GM19351 (cell line): Measurements from ENCODE around the gene MOCS3.
A peak's percentile ranks its signal among the peaks of the same experiment; 100 is the strongest.
"Not testable (repeated sequence)": the region's sequence is repeated elsewhere in the genome, so short reads cannot be mapped to it uniquely, and the experiment has no call there.

Experiments
- ATAC-seq: cut with Tn5 transposase; IDR thresholded peaks from one replicate; pipeline ENCODE4 v1.9.1; 2021; ENCODE audit warnings: mild to moderate bottlenecking, moderate library complexity; ENCODE audit not compliant: unreplicated experiment

The MOCS3 gene

DNA sequence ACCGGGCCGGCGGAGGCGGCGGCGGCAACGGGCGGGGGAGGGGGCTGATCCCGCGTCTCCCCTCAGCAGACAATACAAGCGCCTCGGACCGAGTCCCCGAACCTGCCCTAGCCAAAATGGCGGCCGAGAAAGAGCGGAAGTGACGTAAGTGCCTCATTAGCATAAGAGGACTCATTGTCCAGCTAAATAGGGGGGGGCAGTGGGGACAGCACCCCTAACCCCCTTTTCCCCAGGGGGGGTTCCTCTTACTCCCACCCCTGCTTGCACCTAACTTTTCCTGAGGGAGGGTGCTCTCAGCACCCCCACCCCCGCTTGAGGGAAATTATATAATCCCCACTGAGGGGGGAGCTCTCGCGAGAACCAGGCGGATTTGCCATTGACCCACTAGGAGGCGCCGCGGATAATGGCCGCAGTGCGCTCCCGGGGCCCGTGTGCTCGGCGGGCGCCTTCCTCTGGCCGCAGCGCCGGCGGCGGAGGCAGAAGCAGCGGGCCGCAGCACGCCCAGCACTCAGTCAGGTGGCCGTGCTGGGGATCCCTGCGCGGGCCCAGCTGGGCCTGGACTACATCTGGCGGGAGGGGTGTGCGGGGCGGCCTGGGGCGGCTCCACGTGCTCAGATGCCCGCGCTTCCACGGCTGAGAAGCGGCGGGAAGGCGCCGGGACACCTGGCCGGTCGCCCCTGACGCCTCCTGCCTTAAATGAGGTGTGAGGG is 27.2 kb upstream of the MOCS3 start, which contains the start of gene ADNP:
TSS of gene ADNP (minus strand) at position 132 of the 710 bp plus-strand sequence. CDS start 27,441 bp downstream, outside the sequence.
- peak; percentile 56 for ATAC-seq

GRCh38 chr20:50932016-50932485 is 26.6 kb upstream of the MOCS3 start:
- ATAC-seq, result no peak

DNA sequence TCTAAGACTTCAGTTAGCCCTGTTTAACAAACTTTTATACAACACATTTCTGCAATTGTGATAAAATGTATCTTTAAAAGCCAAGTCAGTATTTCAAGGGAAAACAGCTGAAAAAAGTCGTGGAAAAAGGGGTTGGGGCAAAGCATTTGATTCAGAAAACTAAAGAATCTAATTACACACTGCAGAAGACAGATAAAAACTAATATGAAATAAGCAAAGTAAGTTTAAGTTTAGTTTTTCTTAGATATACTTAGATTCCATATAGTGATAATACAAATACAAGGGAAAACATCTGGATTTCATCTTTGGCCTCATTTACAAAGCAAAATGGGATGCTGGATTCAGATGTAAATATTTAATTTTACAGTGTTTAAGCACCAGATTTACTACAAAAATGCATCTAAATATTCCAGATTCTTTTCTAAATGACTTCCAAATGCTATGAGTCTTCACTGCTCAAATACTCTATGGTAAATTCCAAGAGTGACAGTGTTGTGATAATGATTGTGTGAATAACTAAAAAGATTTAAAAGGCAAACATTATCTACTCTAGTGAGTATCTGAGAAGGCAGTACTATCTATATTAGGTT is 25.8 kb upstream of the MOCS3 start:
- ATAC-seq, result no peak

GRCh38 chr20:50933589-50933988 is 25.0 kb upstream of the MOCS3 start:
- ATAC-seq, result no peak

- no peak for ATAC-seq
Measured at GRCh38 chr20:50943069-50943468, 15.5 kb upstream of the MOCS3 start.

- no peak for ATAC-seq
Measured at GRCh38 chr20:50948132-50948785, 10.4 kb upstream of the MOCS3 start.

- no peak for ATAC-seq
Measured at GRCh38 chr20:50953196-50953595, 5.4 kb upstream of the MOCS3 start.

GRCh38 chr20:50953821-50954220 is 4.8 kb upstream of the MOCS3 start:
- no peak for ATAC-seq

DNA sequence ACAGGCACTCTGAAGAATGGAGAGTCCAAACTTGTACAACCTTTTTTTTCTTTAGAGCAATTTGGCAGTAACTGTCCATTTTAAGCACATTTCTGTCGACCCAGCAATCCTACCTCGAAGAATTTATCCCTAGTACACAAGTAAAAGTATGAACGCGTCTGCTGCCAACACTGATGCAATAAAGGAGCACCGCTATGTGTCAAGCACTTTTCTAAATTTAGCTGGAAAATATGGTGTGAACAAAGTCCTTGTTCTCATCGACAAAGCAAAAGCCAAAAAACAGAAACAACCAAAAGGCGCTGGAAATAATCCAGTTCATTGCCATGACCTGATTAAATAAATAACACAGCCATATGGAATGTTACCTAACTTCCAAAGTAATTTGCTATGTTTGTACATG is 1.3 kb upstream of the MOCS3 start:
- no peak for ATAC-seq

GRCh38 chr20:50957798-50958614 is 612 bp upstream of the MOCS3 start, which contains the start of gene DPM1:
DPM1 (minus strand) TSS chr20:50958532; CDS start chr20:50958523, 9 bp downstream.
- ATAC-seq, result peak; percentile 79

- ATAC-seq, result no peak
Measured at GRCh38 chr20:50959543-50960126, 1.0 kb downstream of the MOCS3 start.

GRCh38 chr20:50967586-50967985 is 9.0 kb downstream of the MOCS3 start:
- no peak for ATAC-seq

GRCh38 chr20:50968289-50968688 is 9.7 kb downstream of the MOCS3 start:
- ATAC-seq, result no peak

DNA sequence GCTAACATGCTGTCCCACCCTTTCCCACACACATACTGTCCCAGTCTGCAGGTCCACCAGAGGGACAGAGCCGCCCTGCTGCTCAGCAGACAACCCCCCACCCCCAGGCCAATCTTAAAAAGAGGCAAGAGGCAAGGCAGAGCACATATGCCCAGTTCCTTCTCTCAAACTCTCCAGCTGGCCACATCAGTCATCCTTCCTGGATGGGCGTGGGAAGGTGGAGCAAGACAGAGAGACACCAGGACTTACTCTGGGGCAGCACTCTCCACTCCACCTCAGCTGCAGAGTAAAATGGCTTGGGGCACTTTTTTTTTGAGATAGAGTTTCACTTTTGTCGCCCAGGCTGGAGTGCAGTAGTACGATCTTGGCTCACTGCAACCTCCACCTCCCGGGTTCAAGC is 10.8 kb downstream of the MOCS3 start:
- no peak for ATAC-seq

DNA sequence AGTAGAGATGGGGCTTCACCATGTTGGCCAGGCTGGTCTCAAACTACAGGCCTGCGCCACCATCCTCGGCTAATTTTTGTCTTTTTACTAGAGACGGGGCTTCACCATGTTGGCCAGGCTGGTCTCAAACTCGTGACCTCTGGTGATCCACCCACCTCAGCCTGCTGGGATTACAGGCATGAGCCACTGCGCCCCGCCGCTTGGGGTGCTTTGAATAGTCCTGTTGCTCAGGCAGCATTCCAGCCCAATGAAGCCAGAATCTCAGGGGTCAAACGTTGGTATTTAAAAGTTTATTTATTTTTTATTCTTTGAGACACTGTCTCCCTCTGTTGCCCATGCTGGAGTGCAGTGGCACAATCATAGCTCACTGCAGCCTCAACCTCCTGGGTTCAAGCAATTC is 11.3 kb downstream of the MOCS3 start:
- no peak for ATAC-seq

DNA sequence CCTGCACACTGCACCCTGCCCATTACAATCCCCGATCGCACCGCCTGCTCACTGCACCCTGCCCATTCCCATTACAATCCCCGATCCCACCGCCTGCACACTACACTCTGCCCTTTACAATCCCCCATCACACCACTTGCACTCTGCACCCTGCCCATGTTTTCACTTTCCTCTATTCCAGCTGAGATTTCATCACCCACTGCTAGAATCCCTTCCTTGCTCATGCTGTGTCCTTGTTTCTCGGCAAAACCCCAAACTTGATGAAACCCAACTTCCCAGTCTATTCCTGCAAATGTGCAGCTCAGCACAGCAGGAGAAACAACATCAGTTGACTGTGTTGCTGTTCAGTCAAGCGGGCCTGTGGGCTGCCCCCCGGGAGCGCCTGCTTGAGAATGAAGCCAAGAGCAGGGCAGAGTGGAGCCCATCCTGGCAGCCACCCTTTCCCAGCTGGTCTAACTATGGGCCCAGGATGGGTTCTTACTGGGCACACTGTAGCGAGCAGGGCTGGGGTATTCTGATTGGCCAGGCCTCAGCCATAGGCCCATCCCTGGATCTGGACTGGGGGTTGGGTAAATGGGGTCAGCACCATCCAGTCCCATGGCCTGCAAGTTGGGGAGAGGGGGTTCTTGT is 17.2 kb downstream of the MOCS3 start:
- no peak for ATAC-seq

GRCh38 chr20:50977066-50978021 is 18.7 kb downstream of the MOCS3 start:
- ATAC-seq, result no peak

DNA sequence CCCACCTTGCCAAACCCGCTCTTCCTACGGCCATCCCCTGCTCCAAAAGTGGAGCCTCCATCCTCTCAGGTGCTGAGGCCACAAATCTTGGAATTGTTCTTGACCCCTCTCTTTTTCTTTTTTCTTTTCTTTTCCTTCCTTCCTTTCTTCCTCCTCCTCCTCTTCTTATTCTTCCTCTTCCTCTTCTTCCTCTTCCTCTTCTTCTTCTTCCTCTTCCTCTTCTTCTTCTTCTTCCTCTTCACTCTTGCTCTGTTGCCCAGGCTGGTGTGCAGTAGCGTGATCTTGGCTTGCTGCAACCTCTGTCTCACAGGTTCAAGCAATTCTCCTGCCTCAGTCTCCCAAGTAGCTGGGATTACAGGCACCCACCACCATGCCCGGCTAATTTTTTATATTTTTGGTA is 19.9 kb downstream of the MOCS3 start:
- not testable (repeated sequence) for ATAC-seq

GRCh38 chr20:50980071-50980681 is 21.6 kb downstream of the MOCS3 start:
- ATAC-seq, result no peak
